IMR-90 (cell line): ENCODE measurements around the gene IGSF9B. TPM values are rescaled to one million over a fixed set of nuclear protein-coding genes. Genes with fewer than 3 reads are reported as not detected.

Experiments used
- ATAC-seq: fragments of 200-7000 bp; cut with Tn5 transposase; 2 replicates; pipeline ENCODE4 v1.9.1; 2020; ENCODE audit warnings: low read depth, mild to moderate bottlenecking, moderate library complexity
- BruUV-seq: library from RNA; stranded (reverse); fragments of 400-500 nt; replicated peaks from 2 replicates; lab custom pipeline; 2021; lab: Mats Ljungman, UMichigan
- CTCF ChIA-PET: fragments of 300-600 bp; formaldehyde crosslinking; extraction: SDS; loops from one replicate; lab custom pipeline; 2021; ENCODE audit warnings: antibody characterized with exemption; lab: Yijun Ruan, JAX
- POLR2A ChIA-PET: fragments of 300-600 bp; sonication (Branson Sonifier 250); formaldehyde crosslinking; loops from one replicate; lab custom pipeline; 2022; ENCODE audit warnings: antibody characterized with exemption; ENCODE audit not compliant: unreplicated experiment; lab: Charles Lee
- DNase-seq: peaks from one replicate; pipeline ENCODE4 v3.0.0; 2013
- H2AFZ ChIP-seq: replicated peaks from 2 replicates; pipeline ENCODE3; 2013; ENCODE audit warnings: low read length, mild to moderate bottlenecking; ENCODE audit not compliant: poor library complexity
- H2AK5ac ChIP-seq: 2 replicates; pipeline ENCODE4 v1.6.1; 2013; ENCODE audit warnings: low read depth, low read length, inconsistent platforms
- H2AK9ac ChIP-seq: replicated peaks from 2 replicates; pipeline ENCODE3; 2013; ENCODE audit warnings: mild to moderate bottlenecking, low read depth, low read length, moderate library complexity; ENCODE audit not compliant: poor library complexity
- H2BK120ac ChIP-seq: 2 replicates; pipeline ENCODE4 v1.6.1; 2013; ENCODE audit warnings: low read depth, low read length, inconsistent platforms
- H2BK15ac ChIP-seq: 3 replicates; pipeline ENCODE4 v1.6.1; 2013; ENCODE audit warnings: low read depth, low read length, inconsistent platforms
- H2BK20ac ChIP-seq: 2 replicates; pipeline ENCODE4 v1.6.1; 2013; ENCODE audit warnings: low read depth, mild to moderate bottlenecking, inconsistent platforms, low read length, moderate library complexity
- H2BK5ac ChIP-seq: 2 replicates; pipeline ENCODE4 v1.6.1; 2013; ENCODE audit warnings: mild to moderate bottlenecking, low read depth, low read length, inconsistent platforms; ENCODE audit not compliant: poor library complexity, severe bottlenecking
- H3K14ac ChIP-seq: replicated peaks from 2 replicates; pipeline ENCODE4 v1.6.1; 2013; ENCODE audit warnings: low read depth, low read length, inconsistent platforms
- H3K18ac ChIP-seq: 2 replicates; pipeline ENCODE4 v1.6.1; 2013; ENCODE audit warnings: low read depth, low read length, control low read depth
- H3K23ac ChIP-seq: 2 replicates; pipeline ENCODE4 v1.6.1; 2013; ENCODE audit warnings: low read depth, low read length, inconsistent platforms
- H3K27ac ChIP-seq: 2 replicates; pipeline ENCODE4 v1.5.1; 2013; ENCODE audit warnings: mild to moderate bottlenecking, control low read depth, low read length; ENCODE audit not compliant: insufficient read depth
- H3K27me3 ChIP-seq: 2 replicates; pipeline ENCODE4 v1.6.1; 2013; ENCODE audit warnings: low read length; ENCODE audit not compliant: control insufficient read depth, insufficient read depth
- H3K36me3 ChIP-seq: 2 replicates; pipeline ENCODE4 v1.6.1; 2013; ENCODE audit warnings: low read length, mixed read lengths; ENCODE audit not compliant: control insufficient read depth, insufficient read depth
- H3K4ac ChIP-seq: 2 replicates; pipeline ENCODE4 v1.6.1; 2013; ENCODE audit warnings: low read depth, low read length, inconsistent platforms
- H3K4me1 ChIP-seq: 2 replicates; pipeline ENCODE4 v1.6.1; 2013; ENCODE audit warnings: low read length, mixed read lengths; ENCODE audit not compliant: control insufficient read depth, insufficient read depth
- H3K4me2 ChIP-seq: 2 replicates; pipeline ENCODE4 v1.6.1; 2013; ENCODE audit warnings: low read depth, mild to moderate bottlenecking, control low read depth, low read length, moderate library complexity
- H3K4me3 ChIP-seq: 2 replicates; pipeline ENCODE4 v1.5.1; 2013; ENCODE audit warnings: low read depth, mild to moderate bottlenecking, control low read depth, low read length, moderate library complexity; ENCODE audit not compliant: insufficient read depth
- H3K56ac ChIP-seq: 2 replicates; pipeline ENCODE4 v1.6.1; 2013; ENCODE audit warnings: low read length, inconsistent platforms; ENCODE audit not compliant: insufficient read depth; ENCODE audit errors: extremely low read depth
- H3K79me1 ChIP-seq, 2 experiments: 2 replicates each; pipeline ENCODE4 v1.6.1; 2013; ENCODE audit warnings: low read length in 2 of 2, inconsistent platforms in 1 of 2, low read depth in 1 of 2
- H3K9ac ChIP-seq: 2 replicates; pipeline ENCODE4 v1.6.1; 2013; ENCODE audit warnings: low read depth, low read length, control low read depth
- H3K9me1 ChIP-seq: 2 replicates; pipeline ENCODE4 v1.6.1; 2013; ENCODE audit warnings: low read length, inconsistent platforms; ENCODE audit not compliant: insufficient read depth
- H3K9me3 ChIP-seq: 2 replicates; pipeline ENCODE4 v1.6.1; 2013; ENCODE audit warnings: low read length; ENCODE audit not compliant: control insufficient read depth, insufficient read depth
- H4K20me1 ChIP-seq: 2 replicates; pipeline ENCODE4 v1.6.1; 2013; ENCODE audit warnings: low read length, inconsistent platforms; ENCODE audit not compliant: insufficient read depth
- H4K5ac ChIP-seq: 2 replicates; pipeline ENCODE4 v1.6.1; 2013; ENCODE audit warnings: mild to moderate bottlenecking, low read depth, low read length, control low read depth
- H4K8ac ChIP-seq, 2 experiments: 2 replicates each; pipeline ENCODE4 v1.6.1; 2013; ENCODE audit warnings: low read depth in 2 of 2, low read length in 2 of 2, control low read depth in 1 of 2, inconsistent platforms in 1 of 2
- H4K91ac ChIP-seq: 2 replicates; pipeline ENCODE4 v1.6.1; 2013; ENCODE audit warnings: low read depth, low read length, inconsistent platforms; ENCODE audit not compliant: insufficient read depth
- CTCF ChIP-seq: conservative IDR thresholded peaks from 2 replicates; pipeline ENCODE4 v1.5.1; 2012; ENCODE audit warnings: mild to moderate bottlenecking, low read depth, low read length, improper control_type of control experiment
- RAD21 ChIP-seq: IDR thresholded peaks from 2 replicates; pipeline ENCODE4 v1.6.1; 2012; ENCODE audit warnings: low read length, improper control_type of control experiment
- RCOR1 ChIP-seq: IDR thresholded peaks from 2 replicates; pipeline ENCODE4 v1.6.1; 2012; ENCODE audit warnings: mild to moderate bottlenecking, low read length, improper control_type of control experiment; ENCODE audit not compliant: insufficient replicate concordance
- WGBS, 2 experiments: methylation state at CpG; one replicate each; pipeline versions ENCODE4 v1.1.5 to v1.1.7; 2013; ENCODE audit warnings: missing lambda C conversion rate in 2 of 2; ENCODE audit not compliant: insufficient read length in 1 of 2; ENCODE audit errors: extremely low coverage in 2 of 2; 5-methylcytosine and 5-hydroxymethylcytosine counted together
- dilution Hi-C: fragments of 300-500 bp; cut with HindIII; formaldehyde crosslinking; loops from one replicate; pipeline ENCODE4 v1.14.3; 2018; ENCODE audit warnings: low sequenced_read_pairs; ENCODE audit not compliant: unreplicated experiment
- in situ Hi-C: fragments of 300-500 bp; cut with MboI; formaldehyde crosslinking; loops from 3 replicates; pipeline ENCODE4 v1.14.3; 2019; ENCODE audit warnings: low sequenced_read_pairs, inconsistent platforms, mixed read lengths
- intact Hi-C: fragments of 100-400 bp; cut with micrococcal nuclease; formaldehyde crosslinking; loops from 2 replicates; pipeline ENCODE4 v1.10.0; 2022
- polyA plus RNA-seq, 3 experiments: library from polyadenylated mRNA; depleted of rRNA; stranded (reverse); fragments of >200 nt; gene quantifications; 2 replicates each; pipeline ENCODE4 v1.2.3, GENCODE V29; 2012; ENCODE audit warnings: low replicate concordance in 1 of 3
- total RNA-seq: library from RNA; depleted of rRNA; stranded (reverse); fragments of >200 nt; gene quantifications from 2 replicates; pipeline ENCODE4 v1.2.3, GENCODE V29; 2012
- TF ChIP-seq, protein P1 (sequence below): fragments of 150-350 bp; IDR thresholded peaks from 2 replicates; pipeline ENCODE4 v1.6.1; 2017; ENCODE audit warnings: mild to moderate bottlenecking, antibody characterized with exemption, low read length, low read depth

The IGSF9B gene
- total and polyA plus RNA-seq, 2 of the 4 experiments (the other 2 are of a cell fraction), result under 0.01 to 0.10 TPM

GRCh38 chr11:133907841-133908241, 48.9 kb downstream of the IGSF9B start:
- Histone ChIP-seq H3K18ac (no peak overlapping the region), H2BK15ac (no peak overlapping the region), H3K4me3 (no peak overlapping the region), H3K23ac (no peak overlapping the region), H4K8ac (no peak overlapping the region), H4K5ac (no peak overlapping the region), H2AK9ac (no peak overlapping the region), H2AK5ac (no peak overlapping the region), H3K4me1 (no peaks in the 10 kb centered on the region), H3K9ac (no peak overlapping the region), H3K9me1 (no peaks in the 10 kb centered on the region), H4K91ac (no peak overlapping the region), H2BK120ac (no peak overlapping the region), H3K36me3 (no peaks in the 10 kb centered on the region), H3K56ac (no peak overlapping the region), H3K9me3 (peaks cover 21% of the 10 kb centered on the region; the same call in 1 of the 2 replicates), H3K4me2 (no peak overlapping the region), H3K4ac (no peak overlapping the region), H3K14ac (no peak overlapping the region), H2BK20ac (no peak overlapping the region), H2BK5ac (no peak overlapping the region), H3K27me3 (no peaks in the 10 kb centered on the region), H3K27ac (no peak overlapping the region), H4K20me1 (no peaks in the 10 kb centered on the region), H2AFZ (no peak overlapping the region), H3K79me1 (no peaks in the 10 kb centered on the region)
- DNase-seq (no peak), ATAC-seq (no peak)
- WGBS, 2 experiments, result 82% methylated on average over 18 of the region's 24 CpGs; no CpG with 5 or more reads in 1 of the 2 experiments
- dilution Hi-C loops, result no loop called here
- ChIA-PET CTCF (no interaction called here), POLR2A (no interaction called here)
- in situ Hi-C loops, result no loop called here
- TF ChIP-seq CTCF (no peak), RCOR1 (no peak), RAD21 (no peak)
- TF ChIP-seq, protein P1, sequence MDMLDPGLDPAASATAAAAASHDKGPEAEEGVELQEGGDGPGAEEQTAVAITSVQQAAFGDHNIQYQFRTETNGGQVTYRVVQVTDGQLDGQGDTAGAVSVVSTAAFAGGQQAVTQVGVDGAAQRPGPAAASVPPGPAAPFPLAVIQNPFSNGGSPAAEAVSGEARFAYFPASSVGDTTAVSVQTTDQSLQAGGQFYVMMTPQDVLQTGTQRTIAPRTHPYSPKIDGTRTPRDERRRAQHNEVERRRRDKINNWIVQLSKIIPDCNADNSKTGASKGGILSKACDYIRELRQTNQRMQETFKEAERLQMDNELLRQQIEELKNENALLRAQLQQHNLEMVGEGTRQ, result no peak
- no TSS peak for BruUV-seq
- intact Hi-C loops, result no loop called here
